AG09309 (cell line): ENCODE data around the gene TGFBRAP1.

Source experiments
- DNase-seq: peaks from one replicate; pipeline ENCODE4 v3.0.0-alpha.2; 2010; ENCODE audit warnings: low read depth
- H3K4me3 ChIP-seq: 2 replicates; pipeline ENCODE4 v1.5.1; 2011; ENCODE audit warnings: mild to moderate bottlenecking, low read depth, low read length, moderate library complexity; ENCODE audit not compliant: control insufficient read depth
- CTCF ChIP-seq: IDR thresholded peaks from 2 replicates; pipeline ENCODE4 v1.5.1; 2011; ENCODE audit warnings: mild to moderate bottlenecking, low read depth, low read length, inconsistent platforms; ENCODE audit not compliant: insufficient read depth, control insufficient read depth; ENCODE audit errors: missing control alignments

Gene TGFBRAP1

GRCh38 chr2:105220604-105221003, 108.9 kb downstream of the TGFBRAP1 start:
- DNase-seq, result no peak
- H3K4me3 ChIP-seq, result no peak overlapping the region
- no peak for TF ChIP-seq CTCF

- TF ChIP-seq CTCF, result no peak
- no peak for DNase-seq
- H3K4me3 ChIP-seq, result no peak overlapping the region
These were observed 113.8 kb downstream of the TGFBRAP1 start for GRCh38 chr2:105215586-105216192.
